COLO668 (cell line): ENCODE results near the gene TSPOAP1.
A peak's percentile ranks its signal among the peaks of the same experiment; 100 is the strongest.

Experiments used
- DNase-seq: peaks from one replicate; lab custom pipeline; 2025; ENCODE audit not compliant: unreplicated experiment; lab: John Stamatoyannopoulos, UW

The TSPOAP1 gene

DNA sequence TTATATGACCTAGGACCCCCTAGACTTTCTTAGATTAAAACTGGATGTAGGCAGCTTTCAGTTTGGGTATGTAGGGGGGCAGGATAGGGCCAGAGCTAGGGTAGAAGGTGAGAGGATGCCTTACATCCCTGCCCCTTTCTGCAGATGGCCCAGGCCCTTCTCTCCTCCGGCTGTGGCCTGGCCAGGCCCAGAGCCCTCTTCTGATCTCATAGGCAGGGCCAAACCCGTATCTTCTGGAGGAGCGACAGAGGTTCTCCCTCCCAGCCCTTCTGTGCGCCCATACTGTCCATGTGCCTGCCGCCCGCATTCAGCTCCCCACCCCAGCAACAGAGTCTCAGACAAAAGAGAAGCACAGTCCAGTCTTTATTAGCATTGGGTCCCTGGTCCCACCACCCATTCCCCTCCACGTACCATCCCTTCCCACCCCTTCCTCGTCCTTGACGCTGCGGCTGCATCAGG is 2.0 kb upstream of the TSPOAP1 start:
- no peak for DNase-seq

DNA sequence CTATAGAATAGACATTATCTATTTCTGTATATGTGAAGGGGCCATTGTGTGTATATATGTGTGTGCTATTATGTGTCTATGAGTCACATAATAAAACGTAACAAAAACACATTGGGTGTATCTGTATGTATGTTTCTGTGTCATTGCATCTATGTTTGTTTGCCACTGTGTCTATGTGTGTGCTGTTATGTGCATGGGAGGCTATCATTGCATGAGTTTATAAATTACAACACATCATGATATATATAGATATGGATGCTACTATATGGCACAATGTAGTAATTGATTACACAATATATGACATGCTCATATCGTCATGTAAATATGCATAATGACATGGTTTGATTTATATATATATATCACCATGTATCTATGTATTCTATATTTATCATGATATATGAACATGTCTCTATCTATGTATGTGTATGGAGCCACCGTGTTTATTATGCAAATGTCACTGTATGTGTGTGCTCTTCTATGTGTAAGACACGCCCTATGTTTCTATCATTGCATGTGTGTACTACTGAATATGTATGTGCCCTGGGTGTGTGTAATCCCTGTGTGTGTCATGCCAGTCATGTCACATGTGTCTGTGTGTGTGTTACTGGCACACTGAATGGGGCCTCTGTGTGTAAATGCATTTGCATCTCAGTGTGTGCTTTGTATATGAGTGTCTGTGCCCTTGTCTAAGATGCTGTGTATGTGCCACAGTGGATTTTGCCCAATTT is 1.4 kb upstream of the TSPOAP1 start:
- DNase-seq: no peak

DNA sequence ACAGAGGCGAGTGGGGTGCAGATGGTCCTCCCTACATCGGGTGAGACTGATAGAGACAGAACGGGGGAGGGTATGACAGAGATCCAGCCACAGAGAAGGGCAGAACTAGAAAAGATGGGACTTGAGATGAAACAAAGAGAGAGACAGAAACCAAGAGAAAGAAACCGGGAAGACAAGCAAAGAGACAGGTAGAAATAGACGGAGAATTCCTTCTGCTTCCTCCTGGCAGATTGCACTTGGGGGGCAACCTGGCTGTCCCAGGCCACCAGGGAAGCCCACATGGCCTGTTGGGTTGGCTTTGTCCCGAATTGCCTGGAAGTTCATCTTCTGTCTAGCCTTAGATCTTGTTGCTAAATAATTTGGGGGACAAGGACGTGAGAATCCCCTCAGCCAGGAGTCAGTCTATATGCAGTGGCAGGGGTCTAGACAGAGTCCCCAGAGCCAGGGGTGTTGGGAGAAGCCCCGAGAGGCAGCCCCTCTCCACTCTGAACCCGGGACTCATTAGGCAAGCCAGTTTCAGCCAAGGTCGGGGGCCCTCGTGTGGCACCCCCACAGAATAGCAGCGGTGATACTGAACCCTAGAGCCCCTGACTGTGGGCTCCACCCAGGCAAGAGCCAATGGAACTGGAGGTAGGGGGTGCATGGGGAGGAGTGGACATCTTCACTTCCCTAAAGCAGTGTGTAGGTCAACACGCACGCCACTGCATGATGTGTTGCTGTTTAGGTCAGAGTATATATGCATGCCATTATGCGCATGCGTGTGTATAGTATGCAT is 627 bp upstream of the TSPOAP1 start:
- DNase-seq: peak; percentile 4

DNA sequence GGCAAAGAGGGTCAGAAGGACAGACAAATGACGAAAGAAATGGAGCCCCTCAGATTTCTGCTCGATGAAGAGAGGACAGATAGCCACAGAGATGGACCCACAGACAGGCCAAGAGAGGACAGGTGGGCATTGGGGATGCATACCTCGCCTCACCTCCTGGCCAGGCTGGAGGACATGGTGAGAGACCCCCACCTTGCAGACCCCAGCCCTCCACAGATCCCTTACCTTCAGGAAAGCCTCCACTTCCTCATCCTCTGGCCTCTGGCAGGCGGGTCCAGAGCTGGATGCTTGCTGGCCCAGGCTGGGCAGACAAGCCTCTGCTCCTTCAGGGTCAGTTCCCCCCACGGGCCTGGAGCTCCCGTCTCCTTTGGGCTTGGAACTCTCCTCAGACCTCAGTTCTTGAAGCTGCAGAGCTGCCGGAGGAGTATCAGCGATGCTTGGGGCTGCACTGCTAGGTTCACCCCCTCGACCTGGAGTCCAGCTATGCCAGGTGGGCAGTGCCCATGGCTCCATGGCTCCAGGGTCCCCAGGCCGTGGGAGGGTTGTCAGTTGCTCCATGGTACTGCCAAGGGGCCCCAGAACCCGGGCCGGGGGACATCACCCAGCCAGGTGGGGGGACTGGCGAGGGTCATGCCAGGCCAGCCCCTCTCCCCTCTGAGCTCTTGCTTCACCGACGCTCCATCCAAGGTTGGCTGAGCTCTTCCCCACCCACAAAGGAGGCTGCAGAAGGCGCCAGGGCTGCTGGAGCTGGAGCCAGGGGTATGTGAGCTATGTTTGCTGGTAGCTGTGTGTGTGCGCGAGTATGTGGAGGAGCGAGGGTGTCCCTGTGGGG is 1.0 kb downstream of the TSPOAP1 start:
- no peak for DNase-seq

DNA sequence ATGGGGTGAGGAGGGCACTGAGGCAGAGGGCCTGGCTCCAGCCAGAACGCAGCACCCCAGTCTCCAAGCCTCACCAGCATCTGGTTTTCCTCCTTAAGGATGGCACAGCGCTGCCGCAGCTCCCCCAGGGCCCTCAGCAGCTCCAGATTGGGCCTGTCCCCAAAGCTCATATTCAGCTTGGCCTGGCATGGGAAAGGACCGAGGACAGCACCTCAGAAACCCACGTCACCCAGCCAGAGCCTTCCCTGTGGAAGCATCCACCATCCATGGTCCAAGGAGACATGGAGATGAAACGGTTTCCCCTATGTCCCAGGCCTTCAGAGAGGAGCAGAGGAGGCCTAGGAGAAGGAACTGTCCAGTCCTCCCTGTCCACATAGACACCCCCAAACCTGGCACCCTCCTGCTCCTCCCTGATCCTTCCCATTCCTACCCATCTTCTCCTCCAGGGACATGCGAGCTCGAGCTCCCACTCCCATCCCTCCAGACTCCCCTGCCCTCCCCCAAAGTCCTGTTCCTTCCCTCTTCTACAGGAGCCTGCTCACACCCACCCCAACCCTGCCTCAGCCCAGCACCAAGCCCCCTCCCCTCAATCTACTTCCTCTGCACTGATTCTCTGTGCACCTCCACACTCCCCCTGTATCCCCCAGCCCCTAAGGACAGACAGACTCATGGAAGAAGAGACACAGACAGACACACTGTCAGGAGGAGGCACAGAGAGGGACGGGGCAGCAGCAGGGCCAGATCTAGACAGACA is 1.8 kb downstream of the TSPOAP1 start:
- no peak for DNase-seq

DNA sequence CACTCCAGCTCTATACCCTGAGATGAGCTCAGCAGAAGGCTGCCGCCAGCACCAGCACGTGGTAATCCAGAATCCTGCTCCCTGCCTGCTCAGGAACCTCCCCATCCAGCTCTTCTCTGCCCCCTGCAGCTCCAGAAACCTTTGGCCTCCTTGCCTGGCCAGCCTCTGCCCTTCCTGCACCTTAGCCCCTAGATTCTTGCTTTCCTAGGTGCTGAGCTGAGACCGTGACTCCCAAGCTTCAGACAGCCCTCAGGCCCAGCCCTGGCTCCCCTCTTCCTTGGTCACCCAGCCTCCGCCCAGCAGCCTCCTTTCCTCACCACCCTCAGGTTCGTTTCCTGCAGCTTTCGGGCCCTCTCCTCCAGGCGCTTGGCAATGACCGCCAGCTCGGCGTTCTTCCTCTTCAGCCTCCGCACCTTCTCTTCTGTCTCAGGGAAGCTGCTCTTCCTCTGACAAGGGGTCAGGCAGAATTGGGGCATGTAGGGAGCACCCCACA is 2.6 kb downstream of the TSPOAP1 start:
- DNase-seq: no peak

DNA sequence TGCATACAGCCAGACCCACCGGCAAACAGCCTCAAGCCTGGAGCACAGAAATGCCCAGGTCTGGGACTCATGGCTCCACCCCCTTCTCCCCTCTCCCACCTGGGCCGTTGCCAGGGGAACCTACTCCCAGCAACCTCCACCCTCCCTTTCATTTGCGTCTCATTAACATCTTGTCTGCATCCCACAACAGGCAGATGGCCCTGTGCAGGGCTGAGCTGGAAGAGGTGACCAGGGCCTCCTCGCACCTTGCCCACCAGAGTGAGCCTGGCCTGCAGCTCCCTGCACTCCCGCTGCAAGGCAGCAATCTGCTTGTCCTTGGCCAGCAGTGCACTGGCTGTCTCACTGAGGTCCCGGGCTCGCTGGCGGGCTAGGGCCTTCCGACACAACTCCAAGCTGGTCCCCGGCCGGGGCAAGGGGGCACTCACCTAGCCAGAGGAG is 3.3 kb downstream of the TSPOAP1 start:
- peak; percentile 25 for DNase-seq

DNA sequence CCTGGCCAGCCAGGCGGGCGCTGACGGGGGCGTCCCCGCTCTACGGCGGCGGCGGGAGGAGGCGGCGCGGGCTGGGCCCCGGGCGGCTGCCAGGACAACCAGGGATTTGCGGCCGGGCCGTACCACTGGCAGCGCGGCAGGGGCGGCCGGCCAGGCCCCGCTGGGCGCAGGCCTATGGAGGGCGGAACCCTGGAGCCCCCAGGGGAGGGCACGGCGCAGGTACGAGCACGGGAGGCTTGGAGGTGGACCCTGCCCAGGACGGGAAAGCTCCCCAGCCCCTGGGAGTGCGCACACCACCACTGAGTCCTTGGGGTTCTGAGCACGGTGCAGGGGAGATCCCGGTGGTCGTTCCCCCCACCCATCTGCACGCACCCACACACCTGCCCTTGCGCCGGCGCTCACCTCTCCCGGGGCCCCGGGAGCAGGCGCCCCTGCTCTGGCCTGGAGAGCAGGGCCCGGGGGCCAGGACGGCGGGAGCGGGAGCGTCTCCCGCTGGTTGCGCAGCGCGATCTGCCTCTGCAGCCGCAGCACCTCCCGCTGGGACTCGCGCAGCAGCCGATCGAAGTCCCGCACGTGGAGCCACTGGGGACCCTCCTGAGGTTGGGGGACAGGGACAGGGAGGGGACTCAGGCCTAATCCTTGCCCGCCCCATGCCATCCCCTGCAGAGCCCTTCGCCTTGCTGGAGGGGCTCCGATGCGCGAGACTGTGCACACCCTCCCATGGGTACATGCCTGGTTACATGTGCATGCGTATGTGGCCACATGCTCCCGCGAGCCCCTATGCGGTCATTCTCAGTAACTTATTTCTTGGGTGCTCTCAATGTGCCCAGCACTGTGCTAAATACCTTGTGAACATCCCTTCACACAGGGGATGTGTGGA is 3.9 kb downstream of the TSPOAP1 start:
- DNase-seq: peak; percentile 61

DNA sequence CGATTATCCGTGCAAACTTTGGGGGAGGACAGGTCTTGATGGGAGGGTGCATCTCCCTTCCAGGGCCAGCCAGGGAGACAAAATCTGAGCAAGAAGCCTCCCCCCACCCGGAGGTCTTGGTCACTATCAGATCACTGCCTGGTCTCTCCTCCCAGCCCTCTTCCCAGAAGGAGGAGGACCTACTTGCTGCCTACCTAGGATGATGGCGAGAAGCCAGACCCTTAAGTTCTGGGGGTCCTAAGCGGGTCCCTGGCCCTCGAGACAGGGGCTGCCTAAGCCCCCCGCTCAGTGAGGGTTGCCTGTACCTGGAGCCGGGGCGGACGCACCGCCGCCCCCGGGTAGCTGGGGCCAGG is 4.6 kb downstream of the TSPOAP1 start:
- DNase-seq: no peak

DNA sequence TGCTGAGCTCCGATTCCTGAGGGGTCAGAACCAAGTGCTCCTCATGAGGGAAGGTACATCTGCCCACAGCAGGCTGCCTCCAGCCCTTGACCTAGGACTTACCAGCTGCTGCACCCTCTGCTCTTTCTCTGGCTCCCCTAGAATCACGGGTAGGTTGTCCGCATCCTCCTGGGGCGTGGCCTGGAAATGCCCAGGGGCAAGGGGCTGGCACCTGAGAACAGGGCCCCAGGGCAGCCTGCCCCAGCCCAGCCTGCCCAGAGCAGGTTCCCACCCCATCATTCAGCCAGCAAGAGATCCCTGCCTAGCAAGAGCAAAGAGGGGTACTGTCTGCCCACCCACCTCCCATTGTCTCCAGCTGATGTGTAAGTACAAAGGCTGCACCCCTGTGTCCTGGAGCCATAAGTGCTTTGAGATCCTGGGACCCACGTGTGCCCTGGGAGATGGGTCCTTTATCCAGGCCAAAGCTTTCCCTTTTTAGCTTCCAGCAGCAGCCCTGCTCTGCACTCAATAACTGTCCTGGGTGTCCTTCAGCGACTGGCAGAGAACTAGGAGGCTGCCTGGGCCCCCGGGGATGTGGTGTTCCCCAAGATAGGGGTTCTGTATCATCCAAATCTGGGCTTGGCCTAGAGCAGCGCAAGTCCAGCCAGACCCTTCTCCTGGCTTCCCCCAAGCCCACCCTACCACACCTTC is 5.1 kb downstream of the TSPOAP1 start:
- DNase-seq: peak; percentile 0

DNA sequence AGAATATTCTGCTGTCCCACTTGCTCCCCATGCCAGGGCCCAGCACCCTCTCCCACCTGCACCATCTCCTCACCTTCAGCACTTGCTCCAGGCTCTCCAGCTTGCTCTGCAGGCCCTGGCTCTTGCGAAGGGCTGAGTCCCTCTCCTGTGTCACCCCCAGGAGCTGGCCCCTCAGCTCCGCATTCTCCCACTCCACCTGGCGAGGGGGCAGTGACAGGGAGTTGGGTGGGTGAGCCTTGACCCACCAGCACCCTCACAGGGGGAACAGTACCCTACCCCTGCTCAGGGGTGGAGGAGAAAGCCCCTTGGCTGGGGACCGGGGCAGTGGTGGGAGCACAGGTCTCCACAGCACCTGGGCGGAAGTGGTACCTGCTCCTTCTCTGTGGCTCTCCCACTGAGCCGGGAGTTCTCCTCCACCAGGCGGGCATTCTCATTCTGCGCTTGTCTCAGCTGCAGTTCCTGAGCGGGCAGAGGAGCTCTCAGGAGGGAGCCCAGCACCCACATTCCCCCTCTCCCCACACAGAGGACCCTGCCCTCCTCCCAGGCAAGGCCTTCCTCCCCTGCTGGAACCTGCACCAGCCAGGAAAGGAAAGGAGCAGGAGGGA is 5.9 kb downstream of the TSPOAP1 start:
- no peak for DNase-seq

DNA sequence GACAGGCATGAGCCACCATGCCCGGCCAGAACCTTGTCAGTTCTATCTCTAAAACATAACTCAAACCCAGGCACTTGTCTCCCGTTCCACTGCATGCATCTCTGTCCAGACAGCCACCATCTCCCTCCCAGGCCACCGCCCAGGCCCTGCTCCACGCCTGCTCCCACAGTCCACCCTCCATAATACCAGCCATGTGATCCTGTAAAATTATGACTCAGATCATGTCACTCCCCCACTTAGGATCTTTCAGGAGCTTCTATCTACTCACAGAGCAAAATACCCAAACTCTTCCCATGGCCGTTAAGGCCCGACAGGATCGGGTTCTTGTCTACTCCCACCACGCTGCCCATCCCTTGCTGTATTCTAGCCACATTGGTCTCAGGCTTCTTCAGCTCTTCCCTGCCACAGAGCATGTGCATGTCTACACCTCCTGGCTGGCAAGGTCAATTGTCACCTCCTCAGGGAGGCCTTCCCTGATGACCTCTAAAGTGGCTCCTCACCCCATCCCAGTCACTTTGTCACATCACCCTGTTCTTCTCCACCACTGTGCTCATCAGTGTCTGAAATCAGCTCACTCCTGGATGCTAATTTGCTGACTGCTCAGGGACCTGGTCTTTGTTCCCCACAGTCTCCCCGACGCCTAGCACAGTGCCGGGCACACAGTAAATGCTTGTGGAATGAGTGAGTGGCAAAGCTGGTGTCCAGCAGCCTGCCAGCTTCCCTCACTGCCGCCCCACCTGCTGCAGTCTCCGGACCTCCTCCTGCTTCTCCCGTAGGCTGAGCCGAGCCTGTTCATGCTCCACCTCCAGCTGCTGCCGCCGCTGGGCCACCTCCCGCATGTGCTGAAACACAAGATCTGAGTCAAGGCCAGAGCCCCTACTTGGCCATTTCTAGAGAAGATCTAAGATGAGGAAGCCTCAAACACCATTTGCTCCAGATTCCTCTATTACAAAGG is 6.7 kb downstream of the TSPOAP1 start:
- no peak for DNase-seq

DNA sequence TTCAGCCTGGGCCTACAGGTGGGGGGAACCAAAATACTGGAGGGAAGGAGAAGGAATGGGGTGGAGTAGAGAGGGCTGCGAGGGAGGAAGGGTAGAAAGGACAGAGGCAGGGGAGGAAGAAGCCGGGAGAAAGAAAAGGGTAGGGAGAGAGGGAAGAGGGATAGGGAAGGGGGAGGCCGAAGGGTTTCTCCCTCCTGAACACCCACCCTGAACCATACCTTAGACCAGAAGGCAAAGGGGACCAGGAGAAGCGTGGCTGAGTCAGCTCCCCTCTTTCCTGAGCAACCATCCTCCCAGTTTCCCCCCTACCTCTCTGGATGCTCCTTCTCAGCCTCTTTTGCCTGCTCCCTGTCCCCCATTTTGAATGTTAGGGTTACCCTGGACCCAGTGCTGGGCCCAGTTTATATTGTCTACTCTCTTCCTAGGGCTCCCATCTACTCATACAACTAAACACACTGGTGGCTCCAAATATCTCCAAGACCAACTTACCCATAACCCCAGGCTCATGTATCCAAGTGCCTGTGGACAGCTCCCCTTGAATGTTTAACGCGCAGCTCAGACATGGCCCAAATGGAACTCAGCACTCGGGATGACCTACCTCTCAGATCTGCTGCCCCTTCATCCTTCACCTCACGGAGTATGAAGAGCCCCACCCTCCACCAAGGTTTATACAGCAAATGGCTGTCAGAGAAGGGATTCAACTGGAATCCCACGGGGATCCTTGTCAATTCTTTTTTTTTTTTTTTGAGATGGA is 7.8 kb downstream of the TSPOAP1 start:
- no peak for DNase-seq

DNA sequence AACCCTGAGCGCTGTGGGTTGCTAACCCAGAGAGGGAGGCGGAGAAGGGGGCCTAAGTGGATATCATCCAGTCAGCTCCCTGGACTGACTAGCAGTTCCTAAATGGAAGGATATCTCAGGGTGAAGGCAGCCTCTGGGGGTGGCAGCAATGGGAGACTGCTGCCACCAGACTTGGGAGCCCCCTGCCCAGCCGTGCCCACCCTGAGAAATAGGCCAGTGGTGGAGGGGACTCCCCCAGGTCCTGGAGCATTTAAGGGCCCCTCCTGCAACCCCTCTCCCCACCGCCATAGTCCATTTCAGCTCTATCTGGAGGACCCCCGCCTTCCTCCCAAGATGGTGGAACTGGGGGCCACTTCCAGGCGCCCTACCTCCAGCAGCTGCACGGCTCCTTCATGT is 8.4 kb downstream of the TSPOAP1 start:
- no peak for DNase-seq

DNA sequence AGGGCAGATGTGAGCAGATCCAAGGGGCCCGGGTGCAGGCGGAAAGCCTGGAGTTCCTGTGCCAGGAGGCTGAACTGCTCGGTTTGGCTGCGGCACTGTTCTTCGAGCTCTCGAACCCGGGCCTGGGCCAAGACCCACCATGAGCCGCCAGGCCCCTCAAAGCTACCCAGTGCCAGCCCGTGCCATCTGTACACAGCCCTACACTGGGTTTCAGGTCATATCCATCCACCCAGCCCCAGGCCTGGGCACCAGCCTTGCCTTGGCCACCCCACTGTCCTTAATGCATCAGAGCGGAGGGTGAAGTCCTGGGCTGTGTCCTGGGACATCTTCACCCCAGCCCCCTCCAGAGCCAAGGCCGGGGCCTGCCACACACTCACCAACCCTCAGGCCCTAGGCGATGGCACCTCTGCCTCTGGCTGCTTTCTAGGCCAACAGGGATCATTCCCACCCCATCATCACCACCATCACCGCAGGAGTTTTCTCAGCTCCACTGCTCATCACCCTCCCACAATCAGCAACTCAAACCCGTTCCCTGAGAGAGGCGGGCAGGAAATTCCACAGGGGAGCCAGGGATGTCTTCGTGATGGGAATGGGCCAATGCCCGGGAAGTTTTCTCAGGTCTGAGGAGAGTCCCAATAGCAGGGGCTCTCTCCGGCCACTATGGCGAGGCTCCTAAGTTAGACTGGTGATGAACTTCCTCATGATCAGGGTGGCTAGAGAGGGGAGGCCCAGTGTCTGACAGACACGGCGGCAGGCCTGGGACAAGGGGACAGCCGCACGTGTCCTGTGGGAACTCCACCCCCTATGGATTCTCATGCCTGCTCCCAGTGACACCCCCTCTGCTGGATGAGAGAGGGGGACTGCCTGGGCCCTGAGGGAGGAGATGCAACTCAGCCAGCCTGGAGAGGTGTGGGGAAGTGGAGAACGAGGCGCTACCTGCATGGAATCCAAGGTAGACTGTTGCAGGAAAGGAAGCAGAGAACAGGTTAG is 9.1 kb downstream of the TSPOAP1 start:
- no peak for DNase-seq
